ENCODE measurements around the gene SCLT1.
"Not testable (repeated sequence)": the region's sequence is repeated elsewhere in the genome, so short reads cannot be mapped to it uniquely, and the experiment has no call there.

The SCLT1 gene

DNA sequence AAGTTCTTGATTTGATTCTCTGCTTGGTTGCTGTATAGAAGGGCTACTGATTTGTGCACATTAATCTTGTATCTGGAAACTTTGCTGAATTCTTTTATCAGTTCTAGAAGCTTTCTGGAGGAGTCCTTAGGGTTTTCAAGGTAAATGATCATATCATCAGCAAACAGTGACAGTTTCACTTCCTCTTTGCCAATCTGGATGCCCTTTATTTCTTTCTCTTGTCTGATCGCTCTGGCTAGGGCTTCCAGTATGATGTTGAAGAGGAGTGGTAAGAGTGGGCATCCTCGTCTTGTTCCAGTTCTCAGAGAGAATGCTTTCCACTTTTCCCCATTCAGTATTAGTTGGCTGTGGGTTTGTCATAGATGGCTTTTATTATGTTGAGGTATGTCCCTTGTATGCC is 23.8 kb downstream of the SCLT1 start:
- DNase-seq (ENCODE audit: low read depth) = not testable (repeated sequence)

DNA sequence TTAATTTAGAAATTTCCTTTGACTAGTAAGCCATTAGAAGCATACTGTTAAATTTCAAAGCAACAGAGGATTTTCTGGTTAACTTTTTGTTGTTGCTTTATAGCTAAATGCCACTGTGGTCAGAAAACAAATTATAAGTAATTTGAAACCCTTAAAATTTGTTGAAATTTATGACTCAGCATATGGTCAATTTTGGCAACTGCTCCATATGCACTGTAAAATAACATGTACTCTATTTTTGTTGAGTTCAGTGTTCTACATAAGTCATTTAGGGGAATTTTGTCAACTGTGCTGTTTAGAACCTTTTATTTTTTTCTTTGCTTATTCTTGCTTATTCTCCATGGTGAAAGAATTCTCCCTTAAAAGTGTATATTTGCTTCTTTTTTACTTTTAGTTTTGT is 28.6 kb downstream of the SCLT1 start:
- DNase-seq (ENCODE audit: low read depth) = no peak

DNA sequence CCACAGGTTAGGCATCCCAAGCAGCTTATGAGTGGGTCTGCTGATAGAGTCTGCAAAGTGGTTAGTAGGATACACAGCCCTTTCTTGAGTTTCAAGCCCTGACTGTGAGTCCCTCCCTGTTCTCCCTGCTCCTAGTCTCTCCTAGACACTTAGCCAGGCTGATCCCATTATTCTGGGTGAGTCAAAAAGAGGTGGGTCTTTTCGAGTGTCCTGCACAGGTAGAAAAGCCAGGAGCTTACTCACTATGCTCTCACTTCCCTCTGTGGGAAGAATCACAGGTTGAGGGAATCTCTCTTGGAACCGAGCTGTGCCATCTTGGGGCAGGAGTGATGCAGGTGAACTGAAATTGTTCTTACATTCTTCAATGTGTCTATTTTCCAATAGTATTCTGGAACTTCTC is 29.7 kb downstream of the SCLT1 start:
- DNase-seq (ENCODE audit: low read depth) = no peak

DNA sequence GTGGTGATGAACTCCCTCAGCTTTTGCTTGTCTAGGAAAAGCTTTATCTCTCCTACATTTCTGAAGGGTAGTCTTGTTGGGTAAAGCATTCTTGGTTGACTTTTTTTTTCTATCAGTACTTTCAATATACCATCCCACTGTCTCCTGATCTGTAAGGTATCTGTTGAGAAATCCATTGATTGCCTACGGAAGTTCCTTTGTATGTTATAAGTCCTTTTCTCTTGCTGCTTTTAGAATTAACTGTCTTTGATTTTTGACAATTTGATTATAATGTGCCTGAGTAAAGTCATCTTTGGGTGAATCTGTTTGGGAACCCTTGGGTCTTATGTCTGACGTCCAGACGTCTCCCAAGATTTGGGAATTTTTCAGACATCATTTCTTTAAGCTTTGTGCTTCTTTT is 30.8 kb downstream of the SCLT1 start:
- DNase-seq (ENCODE audit: low read depth) = no peak

DNA sequence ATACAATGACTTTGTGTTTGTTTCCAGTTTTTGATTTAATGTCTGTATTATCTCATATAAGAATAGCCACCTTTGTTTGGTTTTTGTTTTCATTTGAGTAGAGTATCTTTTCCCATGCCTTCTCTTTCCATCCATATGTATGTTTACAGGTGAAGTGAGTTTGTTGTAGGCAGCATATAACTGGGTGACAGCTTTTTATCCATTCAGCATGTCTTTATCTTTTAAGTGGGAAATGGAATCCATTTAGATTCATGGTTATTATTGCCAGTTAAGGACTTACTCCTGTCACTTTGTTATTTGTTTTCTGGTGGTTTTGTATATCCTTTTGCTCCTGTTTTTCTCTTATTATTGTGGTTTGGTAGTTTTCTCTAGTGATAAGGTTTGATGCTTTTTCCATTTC is 34.3 kb downstream of the SCLT1 start:
- no peak for DNase-seq (ENCODE audit: low read depth)

DNA sequence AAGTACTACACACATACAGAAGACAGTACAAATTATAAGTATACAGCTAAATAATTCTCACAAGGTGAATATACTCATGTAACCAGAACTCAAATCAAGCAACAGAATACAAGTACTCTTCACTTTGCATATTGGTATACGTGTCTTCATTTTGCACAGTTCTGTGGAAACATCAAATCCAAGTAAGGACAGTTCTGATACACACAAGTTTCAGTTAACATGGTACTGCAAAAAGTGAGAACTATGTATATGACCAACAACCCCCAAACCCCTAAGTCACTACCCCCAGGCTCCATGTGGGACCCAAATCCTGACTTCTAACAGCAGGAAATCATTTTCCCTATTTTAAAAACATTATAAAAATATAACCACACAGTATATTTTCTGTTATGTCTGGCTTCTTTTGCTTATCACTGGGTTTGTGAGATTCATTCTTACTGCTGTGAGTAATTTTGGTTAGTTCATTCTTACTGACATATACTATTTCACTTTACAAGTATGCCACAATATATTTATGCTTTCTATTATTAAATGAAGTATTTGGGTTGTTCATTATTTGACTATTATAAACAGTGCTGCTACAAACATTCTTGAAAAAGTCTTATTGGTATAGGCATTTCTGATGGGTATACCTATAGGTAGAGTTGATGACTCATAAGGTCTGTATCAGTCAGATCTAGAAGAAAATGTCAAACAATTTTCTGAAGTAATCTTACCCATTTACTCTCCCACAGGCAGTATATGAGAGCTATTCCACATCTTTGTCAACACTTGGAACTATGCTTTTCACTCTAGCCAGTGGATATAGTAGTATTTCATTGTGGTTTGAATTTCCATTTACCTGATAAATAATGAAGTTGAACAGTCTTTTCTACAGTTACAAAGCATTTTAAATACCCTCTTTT is 47.0 kb downstream of the SCLT1 start:
- DNase-seq (ENCODE audit: low read depth) = no peak

DNA sequence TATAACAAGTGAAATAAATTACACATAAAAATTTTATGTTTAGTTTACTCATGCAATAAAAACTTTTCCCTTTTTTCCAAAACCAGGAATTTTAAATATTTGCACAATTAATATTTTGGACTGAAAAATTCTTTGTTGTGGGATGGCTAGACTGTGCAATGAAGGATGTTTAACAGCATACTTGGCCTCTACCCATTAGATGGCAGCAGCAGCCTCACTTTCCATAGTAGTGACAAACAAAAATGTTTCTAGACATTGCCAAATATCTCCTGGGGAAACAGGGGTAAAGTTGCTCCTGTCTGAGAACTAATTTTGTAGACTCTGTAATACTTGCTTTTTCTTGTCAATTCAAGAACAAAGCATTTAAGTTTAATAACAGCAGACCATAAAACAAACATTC is 49.8 kb downstream of the SCLT1 start:
- no peak for DNase-seq (ENCODE audit: low read depth)

DNA sequence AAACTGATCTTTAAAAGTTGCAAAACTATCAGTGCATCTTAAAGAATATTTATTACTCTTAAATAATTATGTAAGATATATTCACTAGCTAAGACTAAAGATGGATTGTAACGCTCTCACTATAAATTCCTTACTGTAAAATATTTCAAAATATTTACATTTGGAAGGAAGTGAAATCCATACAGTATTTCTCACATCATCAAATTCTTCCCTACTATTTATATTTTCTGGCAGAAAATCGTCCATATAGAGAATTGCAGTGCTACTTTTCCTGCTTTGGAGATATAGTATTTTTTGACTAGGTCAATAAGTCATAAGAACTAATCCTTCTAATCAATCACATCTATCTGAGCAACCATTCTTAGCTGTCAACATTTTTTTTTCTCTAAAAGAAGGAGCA is 52.9 kb downstream of the SCLT1 start:
- no peak for DNase-seq (ENCODE audit: low read depth)

DNA sequence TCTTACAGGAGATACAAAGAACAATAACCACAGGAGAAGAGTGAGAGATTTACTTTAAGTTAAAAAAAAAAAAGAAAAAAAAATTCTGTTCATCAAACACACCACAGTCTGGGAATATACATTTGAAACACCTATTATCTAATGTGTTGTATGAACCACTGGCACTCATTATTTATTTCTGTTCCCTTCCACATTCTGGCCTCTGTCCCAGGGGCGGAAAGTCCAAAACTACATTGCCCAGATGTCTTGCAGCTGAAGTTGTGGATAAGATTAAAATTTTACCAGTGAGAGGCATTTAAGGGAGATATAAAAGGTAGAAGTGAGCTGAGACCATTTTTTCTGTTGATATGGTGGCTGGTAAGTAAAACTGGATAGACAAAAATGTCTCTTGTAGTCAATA is 56.2 kb downstream of the SCLT1 start:
- no peak for DNase-seq (ENCODE audit: low read depth)

DNA sequence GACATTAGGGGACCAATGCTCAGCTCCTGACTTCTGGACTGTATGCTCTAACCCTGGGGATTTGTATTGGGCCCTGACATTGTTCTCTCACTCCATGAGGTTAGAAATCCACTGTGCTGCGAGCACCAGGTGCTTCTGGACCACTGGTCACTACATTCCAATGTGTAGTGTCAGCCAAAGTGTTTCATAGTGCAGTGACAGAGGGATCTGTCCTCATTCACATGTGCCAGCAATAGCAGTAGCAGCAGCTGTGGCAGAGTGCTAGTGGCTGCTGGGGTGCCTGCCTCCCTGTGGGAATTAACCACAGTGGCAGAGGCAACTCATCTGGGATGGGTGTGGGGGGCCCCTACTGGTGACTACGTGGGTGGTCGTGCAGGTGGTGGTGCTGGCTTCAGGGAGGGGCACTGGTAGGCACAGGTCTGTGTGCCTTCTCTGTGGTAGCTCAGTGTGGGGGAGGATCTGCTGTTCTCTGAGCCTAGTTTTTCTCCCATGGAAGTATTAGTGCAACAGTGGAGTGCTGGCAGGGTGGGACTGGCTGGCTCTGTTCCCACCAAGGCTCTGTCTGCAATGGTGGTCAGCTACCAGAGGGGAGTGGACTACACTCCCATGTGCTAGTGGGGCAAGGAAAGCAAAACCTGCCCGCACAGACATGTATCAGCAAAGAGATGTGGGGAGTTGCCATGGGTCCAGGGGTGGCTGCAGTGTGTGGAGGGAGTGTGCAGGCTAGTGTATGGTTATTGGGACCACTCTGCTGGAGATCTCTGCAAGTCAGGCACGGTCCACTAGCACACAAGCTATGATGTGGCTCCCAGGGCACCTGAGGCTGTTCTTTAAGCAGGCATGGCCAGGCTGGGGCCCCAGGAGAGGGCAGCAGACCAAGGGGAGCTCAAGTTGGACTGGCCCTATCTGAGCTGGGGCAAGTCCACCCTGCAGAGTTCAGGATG is 78.5 kb downstream of the SCLT1 start:
- DNase-seq (ENCODE audit: low read depth) = no peak

DNA sequence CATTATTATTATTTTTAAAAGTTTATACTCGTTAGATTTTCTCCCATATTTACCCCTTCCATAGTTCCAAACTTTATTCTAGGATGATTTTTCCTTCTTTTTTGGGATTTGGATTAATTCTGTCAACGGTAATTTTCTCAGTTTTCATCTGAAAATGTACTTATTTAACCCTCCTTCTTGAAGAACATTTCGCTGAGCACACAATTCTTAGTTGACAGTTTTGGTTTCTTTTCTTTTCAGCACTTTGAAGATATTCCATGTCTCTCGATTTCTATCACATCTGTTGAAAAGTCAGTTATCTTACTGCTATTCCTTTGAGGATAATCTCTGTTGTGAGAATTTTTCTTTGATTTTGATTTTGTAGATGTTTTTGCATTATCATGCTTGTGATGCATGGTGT is 85.2 kb downstream of the SCLT1 start:
- no peak for DNase-seq (ENCODE audit: low read depth)

DNA sequence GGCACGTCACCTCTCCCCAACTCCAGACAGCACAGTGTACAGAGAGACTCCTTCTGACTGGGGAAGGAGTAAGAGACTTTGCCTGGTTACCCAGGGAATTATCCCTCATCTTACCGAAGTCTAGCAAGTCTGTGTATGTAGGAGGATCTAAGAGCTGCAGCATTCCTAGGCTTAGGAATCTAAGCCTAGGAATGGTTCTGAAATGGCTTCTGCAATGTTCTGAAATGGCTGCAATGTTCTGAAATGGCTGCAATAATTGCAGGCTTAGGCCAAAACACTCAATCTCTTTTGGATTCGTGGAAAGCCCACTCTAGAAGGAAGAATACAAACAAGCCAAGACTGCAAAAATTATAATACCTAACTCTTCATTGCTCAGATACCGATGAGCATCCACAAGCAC is 106.4 kb downstream of the SCLT1 start:
- no peak for DNase-seq (ENCODE audit: low read depth)

DNA sequence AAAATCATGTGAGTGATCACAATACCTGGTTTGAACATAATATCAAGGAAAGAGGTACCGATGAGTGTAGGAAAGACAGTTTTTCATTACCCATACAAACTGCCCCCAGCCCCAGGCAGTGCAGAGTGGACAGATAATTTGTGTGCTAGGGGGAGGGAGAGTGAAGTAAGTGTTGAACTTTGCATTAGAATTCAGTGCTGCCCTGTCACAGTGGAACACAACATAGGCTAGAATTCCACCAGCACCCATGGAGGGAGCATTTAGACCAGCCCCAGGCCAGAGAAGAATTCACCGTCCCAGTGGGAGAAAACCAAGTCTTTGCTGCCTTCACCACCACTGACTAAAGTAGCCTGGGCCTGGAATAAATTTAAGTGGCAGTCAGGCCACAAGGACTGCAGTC is 107.3 kb downstream of the SCLT1 start:
- no peak for DNase-seq (ENCODE audit: low read depth)

DNA sequence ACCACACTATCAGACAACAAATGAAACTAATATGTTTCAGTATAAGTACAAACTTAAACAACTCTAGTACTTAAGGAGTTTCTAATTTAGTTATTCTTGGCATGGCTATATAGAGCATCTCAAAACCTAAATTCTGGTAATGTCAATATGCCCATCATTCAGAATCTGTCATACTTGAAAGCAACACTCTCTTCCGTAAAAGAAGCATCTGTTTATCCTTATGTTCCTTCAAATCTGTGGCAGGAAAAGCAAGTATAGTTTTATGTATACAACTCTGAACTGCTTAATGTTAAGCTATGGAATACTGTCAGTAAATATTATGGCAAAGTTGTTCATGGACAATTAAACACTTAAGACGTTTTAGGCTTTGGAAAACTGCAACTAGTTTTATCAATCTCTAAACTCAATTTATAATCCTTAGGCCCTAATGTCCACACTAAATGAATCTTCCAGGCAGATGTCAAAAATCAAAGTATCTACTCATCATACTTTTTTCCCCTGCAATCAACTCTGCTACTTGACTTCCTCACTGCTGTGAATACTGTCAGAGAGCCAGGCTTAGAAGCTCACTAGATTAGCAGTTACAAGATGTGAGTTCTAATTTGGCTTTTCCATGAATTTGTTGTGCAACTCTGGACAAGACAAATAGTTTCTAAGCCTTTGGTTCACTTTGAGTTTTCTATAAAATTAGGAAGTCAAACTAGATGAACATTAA is 109.4 kb downstream of the SCLT1 start:
- no peak for DNase-seq (ENCODE audit: low read depth)

DNA sequence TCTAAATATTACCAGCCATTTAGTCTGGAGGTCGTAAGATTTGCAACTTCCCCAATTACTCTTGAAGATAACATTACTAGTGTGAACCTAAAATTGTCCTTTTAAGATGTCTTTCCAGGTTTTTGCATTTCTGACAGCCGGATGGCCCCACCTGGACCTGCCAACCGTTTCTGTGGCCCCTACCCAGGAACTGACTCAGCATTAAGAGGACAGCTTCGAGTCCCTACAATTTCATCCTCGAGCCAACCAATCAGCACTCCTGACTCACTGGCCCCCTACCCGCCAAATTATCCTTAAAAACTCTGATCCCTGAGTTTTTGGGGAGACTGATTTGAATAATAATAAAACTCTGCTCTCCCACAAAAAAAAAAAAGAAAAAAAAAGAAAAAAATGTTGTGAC is 112.0 kb downstream of the SCLT1 start:
- DNase-seq (ENCODE audit: low read depth) = no peak

DNA sequence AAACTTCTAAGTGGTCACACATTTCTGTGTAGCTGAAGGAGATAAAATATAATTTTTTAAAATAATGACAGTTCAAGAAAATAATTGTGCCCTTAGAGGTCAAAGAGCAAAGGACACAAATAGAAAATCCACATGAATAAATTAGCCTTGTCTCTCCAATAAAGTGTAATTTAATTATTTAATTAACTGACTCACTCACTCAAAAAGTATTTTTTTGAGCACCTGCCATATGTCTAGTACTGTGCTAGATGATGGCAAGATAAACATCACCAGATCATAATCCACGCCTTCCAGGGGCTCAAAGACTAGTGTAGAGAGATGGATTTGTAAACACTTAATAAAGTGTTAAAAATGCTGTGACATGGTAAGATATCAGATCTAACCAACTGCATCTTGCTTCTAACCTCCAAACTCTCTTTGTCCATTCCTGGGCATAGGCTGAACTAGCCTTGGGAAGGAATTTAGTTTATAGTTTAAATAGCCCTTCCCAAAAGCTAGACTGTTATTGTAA is 112.5 kb downstream of the SCLT1 start:
- DNase-seq (ENCODE audit: low read depth) = no peak

DNA sequence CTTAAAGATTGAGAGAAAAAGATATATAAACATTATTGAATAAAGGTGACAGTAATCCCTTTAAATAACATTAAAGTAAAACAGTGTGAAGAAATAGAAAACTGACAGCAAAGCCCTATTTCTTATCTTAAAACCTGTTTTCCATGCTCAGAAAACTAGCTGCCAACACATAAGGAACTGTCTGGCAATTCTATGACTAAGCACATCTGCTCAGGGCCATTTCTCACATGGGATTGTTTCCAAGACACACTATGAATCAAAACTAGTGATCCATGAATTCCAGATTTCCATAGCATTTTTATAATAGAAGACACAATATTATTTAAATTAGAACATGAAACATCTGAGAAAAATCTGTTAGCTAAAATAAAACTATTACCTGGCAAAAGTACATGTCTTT is 113.4 kb downstream of the SCLT1 start:
- DNase-seq (ENCODE audit: low read depth) = no peak

DNA sequence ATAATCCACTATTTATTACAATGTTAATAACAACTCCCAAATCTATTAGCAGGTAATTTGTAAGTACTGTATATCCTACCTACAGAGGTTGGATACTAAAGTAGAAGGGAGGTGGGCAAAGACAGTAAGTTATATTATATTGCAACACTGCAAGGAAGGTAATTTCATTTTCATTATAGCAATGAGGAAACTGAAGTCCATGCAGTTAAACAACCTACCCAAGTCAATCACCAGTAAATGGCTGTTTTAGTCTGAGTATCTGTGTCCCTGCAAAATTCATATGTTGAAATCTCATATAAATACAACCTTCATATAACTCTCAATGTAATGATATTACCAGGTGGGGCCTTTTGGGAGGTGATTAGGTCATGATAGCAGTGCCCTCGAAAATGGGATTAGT is 114.4 kb downstream of the SCLT1 start:
- DNase-seq (ENCODE audit: low read depth) = no peak

DNA sequence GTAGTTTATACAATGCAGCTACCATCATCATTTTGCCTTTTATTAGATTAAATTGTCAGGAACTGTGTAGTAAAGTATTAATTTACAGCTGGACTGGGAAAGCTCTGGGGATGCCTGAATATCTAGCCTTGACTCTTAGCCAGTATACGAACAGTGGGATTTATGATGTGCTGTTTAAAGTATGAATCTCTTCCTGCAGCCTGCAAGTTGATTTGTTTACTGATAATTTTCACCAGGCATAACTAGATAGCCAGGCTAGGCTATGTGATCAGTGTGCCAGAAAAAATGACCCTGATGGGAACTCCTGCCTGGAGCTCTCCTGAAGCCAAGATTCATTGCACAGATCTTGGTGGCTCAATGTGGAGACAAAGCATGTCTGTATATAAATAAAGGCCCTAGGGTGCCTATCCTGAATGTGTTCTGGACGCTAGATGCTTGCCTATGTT is 119.2 kb downstream of the SCLT1 start:
- DNase-seq (ENCODE audit: low read depth) = no peak

DNA sequence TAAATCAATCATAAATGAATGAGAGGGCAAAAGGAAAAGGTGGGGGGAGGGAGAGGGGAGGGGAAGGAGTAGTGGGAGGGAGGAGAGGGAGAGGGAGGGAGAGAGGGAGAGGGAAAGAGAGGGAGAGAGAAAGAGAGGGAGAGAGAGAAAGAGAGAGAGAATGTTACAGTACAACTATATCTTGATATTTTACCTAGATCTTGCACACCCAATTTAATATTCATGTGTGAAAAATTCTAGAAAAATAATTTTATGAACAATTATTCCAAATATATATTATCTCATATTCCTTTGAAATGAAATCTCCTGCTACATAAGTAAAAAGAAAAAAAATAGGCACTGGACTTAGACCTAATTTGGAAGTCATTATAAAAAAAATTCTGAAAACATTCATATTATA is 120.0 kb downstream of the SCLT1 start:
- no peak for DNase-seq (ENCODE audit: low read depth)

DNA sequence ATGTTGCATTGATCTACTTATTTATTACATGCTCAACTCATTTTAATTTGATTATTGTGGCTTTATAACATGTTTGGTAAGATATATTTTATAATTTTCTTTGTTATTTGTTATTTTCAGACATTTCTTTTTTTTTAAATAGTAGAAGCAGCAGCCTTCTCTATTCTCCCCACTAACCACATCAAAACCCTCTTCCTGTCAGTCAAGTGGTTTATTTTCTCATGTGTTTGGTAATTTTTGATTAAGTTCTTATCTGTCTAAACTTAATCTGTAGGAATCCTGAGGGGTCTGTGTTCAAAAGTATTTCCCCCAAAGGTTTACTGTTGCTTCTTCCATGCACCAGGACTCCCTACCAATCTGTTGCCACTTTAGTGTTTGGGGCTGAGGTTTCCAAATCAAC is 131.9 kb downstream of the SCLT1 start:
- DNase-seq (ENCODE audit: low read depth) = no peak

DNA sequence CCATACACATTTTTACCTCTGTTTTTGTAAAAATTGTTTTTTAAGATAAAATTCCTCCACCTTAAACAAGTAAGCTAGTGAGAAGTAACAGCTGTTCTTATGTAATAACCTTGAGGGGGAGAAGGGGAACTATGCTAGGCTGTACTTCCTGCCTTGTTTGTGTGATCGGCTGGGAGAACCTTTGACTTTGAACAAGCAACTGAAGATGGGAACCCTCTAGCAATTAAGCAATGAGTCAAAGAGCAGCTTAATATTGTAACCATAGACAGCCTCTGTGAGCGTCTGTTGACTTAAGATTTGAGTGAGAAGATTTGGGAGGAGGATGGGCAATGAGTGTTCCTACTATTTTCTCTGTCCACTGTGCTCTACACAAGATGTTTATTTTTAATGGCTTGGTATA is 135.1 kb downstream of the SCLT1 start:
- no peak for DNase-seq (ENCODE audit: low read depth)

Measured in stimulated activated CD8-positive, alpha-beta memory T cell treated with anti-CD3 and anti-CD28 coated beads, Interleukin-4, amount 100 ng/mL, for 24 hours (primary cell).